GM21423 (cell line): ENCODE measurements around the gene ELMO2.
"Not testable (repeated sequence)": the region's sequence is repeated elsewhere in the genome, so short reads cannot be mapped to it uniquely, and the experiment has no call there.

Experiments used
- ATAC-seq: cut with Tn5 transposase; IDR thresholded peaks from one replicate; pipeline ENCODE4 v1.9.1; 2021; ENCODE audit warnings: mild to moderate bottlenecking, moderate library complexity; ENCODE audit not compliant: unreplicated experiment

ELMO2 gene

GRCh38 chr20:46406986-46407670, 713 bp upstream of the ELMO2 start:
- peak; percentile 26 for ATAC-seq

- no peak for ATAC-seq
These were observed 4.0 kb downstream of the ELMO2 start for GRCh38 chr20:46402331-46402811.

- ATAC-seq: no peak
These were observed 4.9 kb downstream of the ELMO2 start for GRCh38 chr20:46401478-46401860.

GRCh38 chr20:46400828-46401477, 5.5 kb downstream of the ELMO2 start:
- ATAC-seq: no peak

GRCh38 chr20:46400253-46400652, 6.2 kb downstream of the ELMO2 start:
- ATAC-seq: no peak

- ATAC-seq: no peak
These were observed 7.0 kb downstream of the ELMO2 start for GRCh38 chr20:46399401-46399800.

- ATAC-seq: no peak
These were observed 7.5 kb downstream of the ELMO2 start for GRCh38 chr20:46398963-46399362.

- no peak for ATAC-seq
These were observed 10.2 kb downstream of the ELMO2 start for GRCh38 chr20:46396052-46396740.

- ATAC-seq: no peak
These were observed 11.3 kb downstream of the ELMO2 start for GRCh38 chr20:46394872-46395760.

GRCh38 chr20:46393967-46394366, 12.4 kb downstream of the ELMO2 start:
- ATAC-seq: no peak

- ATAC-seq: no peak
These were observed 17.5 kb downstream of the ELMO2 start for GRCh38 chr20:46388937-46389336.

GRCh38 chr20:46388201-46388836, 18.1 kb downstream of the ELMO2 start:
- no peak for ATAC-seq

GRCh38 chr20:46387054-46387453, 19.4 kb downstream of the ELMO2 start:
- ATAC-seq: not testable (repeated sequence)

GRCh38 chr20:46378412-46379009, 27.9 kb downstream of the ELMO2 start:
- ATAC-seq: no peak

GRCh38 chr20:46377518-46377917, 28.9 kb downstream of the ELMO2 start:
- ATAC-seq: no peak

- no peak for ATAC-seq
These were observed 30.1 kb downstream of the ELMO2 start for GRCh38 chr20:46376196-46376785.

GRCh38 chr20:46375771-46376170, 30.6 kb downstream of the ELMO2 start:
- ATAC-seq: no peak

- ATAC-seq: no peak
These were observed 32.0 kb downstream of the ELMO2 start for GRCh38 chr20:46374383-46374782.

- ATAC-seq: no peak
These were observed 34.8 kb downstream of the ELMO2 start for GRCh38 chr20:46371656-46372055.

- ATAC-seq: no peak
These were observed 37.5 kb downstream of the ELMO2 start for GRCh38 chr20:46368902-46369268.
